WTC11 (cell line): ENCODE data around the gene TNNI2. TPM values are rescaled to one million over a fixed set of nuclear protein-coding genes. Genes with fewer than 3 reads are reported as not detected.

Source experiments
- E2F5 ChIP-seq: sonication (generic); formaldehyde crosslinking; IDR thresholded peaks from 2 replicates; pipeline ENCODE4 v1.8.1; 2022; ENCODE audit warnings: mild to moderate bottlenecking, moderate library complexity, missing genetic modification reagents
- microRNA-seq: library from miRNA; unstranded; fragments of <30 nt; microRNA quantifications from one replicate; pipeline ENCODE4 v1.2.0, GENCODE V29; 2022; ENCODE audit warnings: borderline number of aligned reads
- total RNA-seq: library from RNA; stranded (reverse); gene quantifications from 3 replicates; pipeline ENCODE4 v1.2.3, GENCODE V29; 2021
- TF ChIP-seq, protein P1 (sequence below): sonication (generic); formaldehyde crosslinking; IDR thresholded peaks from 2 replicates; pipeline ENCODE4 v1.8.1; 2023; ENCODE audit warnings: mild to moderate bottlenecking, missing genetic modification reagents, moderate library complexity

The TNNI2 gene
- total RNA-seq, 1 experiment from 2014 or later, result not detected

DNA sequence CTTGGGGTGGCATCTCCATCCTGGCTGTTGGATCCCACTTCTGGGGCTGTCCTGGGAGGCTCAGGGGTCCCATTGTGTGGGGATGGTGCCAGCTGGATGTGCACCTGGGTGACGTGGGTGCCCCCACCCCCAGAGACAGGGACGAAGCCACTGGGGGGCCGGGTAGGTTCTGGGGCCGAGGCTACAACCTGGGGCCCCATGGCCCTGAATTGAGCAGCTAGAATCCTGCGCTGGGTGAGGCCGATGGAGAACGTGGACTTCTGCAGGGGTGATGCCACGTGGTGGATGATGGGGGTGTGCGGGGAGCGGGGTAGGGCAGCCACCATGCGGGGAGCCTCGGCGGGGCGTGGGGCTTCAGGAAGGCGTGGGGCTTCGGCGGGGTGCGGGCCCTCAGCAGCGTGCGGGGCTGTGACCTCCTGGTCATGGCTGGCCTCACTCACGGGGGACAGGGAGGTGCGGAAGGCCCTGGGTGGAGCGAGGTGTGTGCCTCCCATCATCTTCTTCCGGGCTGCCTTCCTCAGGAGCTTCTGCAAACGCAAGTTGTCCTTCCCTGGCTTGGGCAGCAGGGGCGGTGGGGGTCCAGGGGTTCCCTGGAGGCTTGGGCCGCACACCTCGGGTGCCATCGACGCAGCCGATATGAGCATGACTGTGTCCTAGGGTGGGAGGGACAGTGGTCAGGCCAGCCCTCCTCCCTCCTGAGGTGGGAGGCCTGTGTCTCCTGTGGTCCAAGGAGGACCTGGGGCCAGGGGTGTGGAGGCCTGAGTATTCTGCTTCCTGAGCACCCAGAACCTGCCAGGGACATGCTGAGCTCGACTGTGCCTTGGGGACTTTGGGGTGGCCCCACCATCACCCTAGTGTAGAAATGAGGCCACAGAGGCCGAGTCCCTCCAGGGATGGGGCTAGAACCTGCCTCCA is 51.4 kb downstream of the TNNI2 start (continued):
- TF ChIP-seq, protein P1, sequence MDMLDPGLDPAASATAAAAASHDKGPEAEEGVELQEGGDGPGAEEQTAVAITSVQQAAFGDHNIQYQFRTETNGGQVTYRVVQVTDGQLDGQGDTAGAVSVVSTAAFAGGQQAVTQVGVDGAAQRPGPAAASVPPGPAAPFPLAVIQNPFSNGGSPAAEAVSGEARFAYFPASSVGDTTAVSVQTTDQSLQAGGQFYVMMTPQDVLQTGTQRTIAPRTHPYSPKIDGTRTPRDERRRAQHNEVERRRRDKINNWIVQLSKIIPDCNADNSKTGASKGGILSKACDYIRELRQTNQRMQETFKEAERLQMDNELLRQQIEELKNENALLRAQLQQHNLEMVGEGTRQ (CRISPR knock-in tag), result no peak
- no peak for TF ChIP-seq E2F5 (CRISPR knock-in tag)
- TF ChIP-seq, all 79 proteins: peak for 0

Small RNA genes within 50 kb of the gene (microRNA-seq; reads per million reads assigned to microRNA genes)
- gene MIR4298, result not detected
- not detected for gene MIR7847

Other genes starting within 250 kb of the TNNI2 start
- not detected in 3 replicates for gene KRTAP5-2, start 240.7 kb upstream of the TNNI2 start, total RNA-seq
- gene KRTAP5-3, start 230.5 kb upstream of the TNNI2 start, total RNA-seq, result not detected in 3 replicates
- not detected in 3 replicates for gene KRTAP5-4, start 216.8 kb upstream of the TNNI2 start, total RNA-seq
- not detected in 3 replicates for gene KRTAP5-5, start 209.2 kb upstream of the TNNI2 start, total RNA-seq
- gene KRTAP5-6, start 141.8 kb upstream of the TNNI2 start, total RNA-seq, result 0.35 TPM in 1 of 3 replicates, not detected in the others
- gene IFITM10, start 88.4 kb upstream of the TNNI2 start, total RNA-seq, result 0.80 to 1.7 TPM (median 1.3 TPM) in 3 replicates
- 194 to 199 TPM (median 198 TPM) in 3 replicates for gene CTSD, start 75.1 kb upstream of the TNNI2 start, total RNA-seq
- gene SYT8, start 4.0 kb upstream of the TNNI2 start, total RNA-seq, result 0.37 TPM in 1 of 3 replicates, not detected in the others
- gene LSP1, start 14.1 kb downstream of the TNNI2 start, total RNA-seq, result 0.77 to 1.7 TPM (median 1.0 TPM) in 3 replicates
- gene PRR33, start 52.9 kb downstream of the TNNI2 start, total RNA-seq, result not detected in 3 replicates
- not detected in 3 replicates for gene TNNT3, start 80.7 kb downstream of the TNNI2 start, total RNA-seq
- gene MRPL23, start 108.4 kb downstream of the TNNI2 start, total RNA-seq, result 59.4 to 73.0 TPM (median 61.0 TPM) in 3 replicates
- 9.8 to 12.7 TPM (median 11.7 TPM) in 3 replicates for gene H19, start 158.9 kb downstream of the TNNI2 start, total RNA-seq